ENCODE data around the gene ATP5F1C.

GRCh38 chr10:7804741-7805140 lies 16.8 kb downstream of the ATP5F1C start:
- TF ChIP-seq CTCF (IDR thresholded peaks at IDR 0.05): no peak
- no peak for TF ChIP-seq POLR2A (IDR thresholded peaks at IDR 0.05)
